ENCODE results near the gene SLC2A10.
A peak's percentile ranks its signal among the peaks of the same experiment; 100 is the strongest.

Gene SLC2A10

DNA sequence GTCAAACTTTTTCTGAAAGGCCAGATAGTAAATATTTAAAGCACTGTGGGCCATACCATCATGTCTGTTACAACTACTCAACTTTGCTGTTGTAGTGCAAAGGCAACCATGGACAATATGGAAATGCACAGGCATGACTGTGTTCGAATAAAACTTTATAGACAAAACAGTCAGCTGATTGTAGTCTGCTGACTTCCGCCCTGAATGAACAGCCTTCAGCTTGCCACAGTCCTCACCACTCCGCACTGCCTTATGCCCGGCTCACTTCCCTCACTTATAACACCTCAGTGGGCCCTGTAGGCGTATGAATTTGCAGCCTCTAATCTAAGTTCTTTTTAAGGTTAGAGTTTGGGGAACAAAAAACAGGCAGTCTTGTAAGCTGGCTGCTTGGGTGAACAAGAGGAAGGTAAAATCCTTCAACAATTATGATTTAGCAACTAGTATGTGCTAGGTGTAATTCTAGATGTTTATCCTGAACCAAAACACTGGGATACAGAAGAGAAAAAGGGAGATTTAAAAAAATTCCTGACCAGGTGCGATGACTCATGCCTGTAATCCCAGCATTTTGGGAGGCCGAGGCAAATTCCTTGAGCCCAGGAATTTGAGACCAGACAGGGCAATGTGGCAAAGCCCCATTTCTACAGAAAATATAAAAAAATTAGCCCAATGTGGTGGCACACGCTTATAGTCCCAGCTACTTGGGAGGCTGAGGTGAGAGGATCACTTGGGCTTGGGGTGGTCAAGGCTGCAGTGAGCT lies 6.8 kb upstream of the SLC2A10 start:
- Histone ChIP-seq H3K9me3 (ENCODE audit: control insufficient read depth in 1 of 2, low read length in 2 of 2) (no peaks in the 10 kb centered on the region), H3K36me3 (ENCODE audit: control insufficient read depth in 1 of 2, insufficient read depth in 2 of 2, low read length in 2 of 2) (no peaks in the 10 kb centered on the region), H3K27me3 (ENCODE audit: control insufficient read depth in 1 of 2, insufficient read depth in 2 of 2, low read length in 2 of 2) (no peaks in the 10 kb centered on the region), H3K4me1 (ENCODE audit: control insufficient read depth in 1 of 2, insufficient read depth in 2 of 2, low read length in 2 of 2) (no peaks in the 10 kb centered on the region), H3K4me3 (ENCODE audit: low read depth in 1 of 2, low read length in 2 of 2) (no peak overlapping the region), H3K9ac (ENCODE audit: low read depth in 1 of 2, low read length in 2 of 2) (no peak overlapping the region), H3K27ac (ENCODE audit: low read depth, low read length) (no peak overlapping the region)

DNA sequence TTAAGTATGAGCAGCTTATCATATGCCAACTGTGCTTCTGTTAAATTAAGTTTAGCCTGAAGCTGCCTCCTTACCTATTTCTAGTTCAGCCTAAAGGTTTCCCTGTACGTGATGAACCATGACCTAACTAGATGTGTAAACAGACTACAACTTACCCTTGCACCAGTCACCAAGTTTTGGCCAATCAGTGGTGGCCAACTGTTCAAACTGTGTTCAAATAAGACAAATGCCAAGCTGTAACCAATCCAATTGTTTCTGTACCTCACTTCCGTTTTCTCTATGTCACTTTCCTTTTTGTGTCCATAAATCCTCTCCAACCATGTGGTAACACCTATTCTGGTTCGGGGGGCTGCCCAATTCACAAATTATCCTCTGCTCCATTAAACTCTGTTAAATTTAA lies 6.0 kb upstream of the SLC2A10 start:
- Histone ChIP-seq H3K4me3 (ENCODE audit: low read depth in 1 of 2, low read length in 2 of 2) (no peak overlapping the region), H3K36me3 (ENCODE audit: control insufficient read depth in 1 of 2, insufficient read depth in 2 of 2, low read length in 2 of 2) (no peaks in the 10 kb centered on the region), H3K9me3 (ENCODE audit: control insufficient read depth in 1 of 2, low read length in 2 of 2) (no peaks in the 10 kb centered on the region), H3K27ac (ENCODE audit: low read depth, low read length) (no peak overlapping the region), H3K27me3 (ENCODE audit: control insufficient read depth in 1 of 2, insufficient read depth in 2 of 2, low read length in 2 of 2) (peaks cover 0 to 6% of the 10 kb centered on the region in 2 donors), H3K9ac (ENCODE audit: low read depth in 1 of 2, low read length in 2 of 2) (no peak overlapping the region), H3K4me1 (ENCODE audit: control insufficient read depth in 1 of 2, insufficient read depth in 2 of 2, low read length in 2 of 2) (no peaks in the 10 kb centered on the region)

DNA sequence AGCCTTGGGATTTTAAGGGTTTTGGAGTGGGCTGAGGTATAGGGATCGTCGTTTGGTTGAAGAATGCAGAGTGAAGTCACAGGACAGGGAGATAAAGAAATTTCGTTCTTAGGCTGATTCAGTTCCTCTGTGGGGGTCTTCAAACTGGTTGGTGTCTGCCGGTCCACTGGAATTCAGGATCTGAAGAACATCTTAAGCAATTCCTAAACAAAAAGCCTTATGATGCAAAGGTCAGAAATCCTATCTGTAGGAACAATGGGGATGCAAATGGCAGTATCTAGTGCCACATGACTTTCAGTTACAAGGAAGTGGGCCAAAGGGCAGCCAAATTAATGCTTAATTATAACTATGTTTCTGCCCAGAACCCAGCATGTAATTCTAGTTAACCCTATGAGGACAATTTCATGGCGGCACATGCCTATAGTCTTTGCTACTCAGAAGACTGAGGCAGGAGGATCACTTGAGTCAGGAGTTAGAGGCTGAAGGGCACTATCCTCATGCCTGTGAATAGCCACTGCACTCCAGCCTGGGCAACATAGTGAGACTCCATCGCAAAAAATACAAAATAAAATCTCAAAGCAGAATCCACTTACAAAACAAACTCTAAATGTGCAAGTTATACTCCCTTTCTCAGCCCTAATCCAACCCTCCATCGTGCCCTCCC lies 4.6 kb upstream of the SLC2A10 start:
- H3K4me1 ChIP-seq (ENCODE audit: control insufficient read depth in 1 of 2, insufficient read depth in 2 of 2, low read length in 2 of 2), result peaks cover under 1 to 4% of the 10 kb centered on the region in 2 donors
- no peak overlapping the region for H3K27ac ChIP-seq (ENCODE audit: low read depth, low read length)
- no peak overlapping the region for H3K4me3 ChIP-seq (ENCODE audit: low read depth in 1 of 2, low read length in 2 of 2)
- H3K36me3 ChIP-seq (ENCODE audit: control insufficient read depth in 1 of 2, insufficient read depth in 2 of 2, low read length in 2 of 2), result no peaks in the 10 kb centered on the region
- H3K9ac ChIP-seq (ENCODE audit: low read depth in 1 of 2, low read length in 2 of 2), result no peak overlapping the region
- H3K9me3 ChIP-seq (ENCODE audit: control insufficient read depth in 1 of 2, low read length in 2 of 2), result no peaks in the 10 kb centered on the region
- H3K27me3 ChIP-seq (ENCODE audit: control insufficient read depth in 1 of 2, insufficient read depth in 2 of 2, low read length in 2 of 2), result peaks cover 0 to 8% of the 10 kb centered on the region in 2 donors

DNA sequence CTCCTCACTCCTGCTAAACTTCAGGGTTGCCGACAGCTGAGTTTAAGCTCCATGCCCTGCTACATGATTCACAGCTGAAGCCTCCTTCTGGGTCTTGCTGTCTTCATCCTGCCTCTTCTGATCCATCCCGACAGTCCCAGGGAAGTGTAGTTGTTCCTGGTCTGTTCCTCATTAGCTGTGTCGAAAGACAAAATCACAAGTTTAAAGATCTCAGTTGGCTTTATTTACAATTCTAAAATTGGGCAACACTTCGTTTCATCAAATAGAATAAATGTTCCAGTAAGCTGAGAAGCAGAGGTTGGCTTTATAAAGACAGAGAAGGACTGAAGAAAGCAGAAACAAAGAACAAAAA lies 4.1 kb upstream of the SLC2A10 start:
- peaks cover 6% of the 10 kb centered on the region in 2 donors for H3K4me1 ChIP-seq (ENCODE audit: control insufficient read depth in 1 of 2, insufficient read depth in 2 of 2, low read length in 2 of 2)
- no peak overlapping the region for H3K27ac ChIP-seq (ENCODE audit: low read depth, low read length)
- no peak overlapping the region for H3K4me3 ChIP-seq (ENCODE audit: low read depth in 1 of 2, low read length in 2 of 2)
- H3K9ac ChIP-seq (ENCODE audit: low read depth in 1 of 2, low read length in 2 of 2), result no peak overlapping the region
- no peaks in the 10 kb centered on the region for H3K36me3 ChIP-seq (ENCODE audit: control insufficient read depth in 1 of 2, insufficient read depth in 2 of 2, low read length in 2 of 2)
- no peaks in the 10 kb centered on the region for H3K9me3 ChIP-seq (ENCODE audit: control insufficient read depth in 1 of 2, low read length in 2 of 2)
- peaks cover 4 to 13% of the 10 kb centered on the region in 2 donors for H3K27me3 ChIP-seq (ENCODE audit: control insufficient read depth in 1 of 2, insufficient read depth in 2 of 2, low read length in 2 of 2)

DNA sequence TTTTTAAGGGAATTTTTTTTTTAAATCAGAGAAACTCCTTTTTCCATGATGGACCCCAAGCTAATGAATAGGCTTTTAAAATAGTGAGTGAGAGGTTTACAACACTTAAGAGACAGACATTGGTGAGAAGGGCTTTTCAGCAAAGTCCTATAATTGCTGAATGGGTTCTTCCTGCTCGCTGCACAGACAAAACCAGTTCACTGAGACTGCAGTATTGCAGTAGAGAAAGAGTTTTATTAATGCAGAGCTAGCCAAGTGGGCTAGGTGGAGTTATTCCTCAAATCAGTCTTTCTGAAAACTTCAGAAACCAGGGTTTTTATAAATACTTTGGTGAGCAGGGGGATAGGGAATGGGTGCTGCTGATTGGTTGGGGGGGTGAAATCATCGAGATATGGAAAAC lies 3.2 kb upstream of the SLC2A10 start:
- peaks cover 9 to 10% of the 10 kb centered on the region in 2 donors for H3K4me1 ChIP-seq (ENCODE audit: control insufficient read depth in 1 of 2, insufficient read depth in 2 of 2, low read length in 2 of 2)
- H3K9me3 ChIP-seq (ENCODE audit: control insufficient read depth in 1 of 2, low read length in 2 of 2), result no peaks in the 10 kb centered on the region
- H3K36me3 ChIP-seq (ENCODE audit: control insufficient read depth in 1 of 2, insufficient read depth in 2 of 2, low read length in 2 of 2), result no peaks in the 10 kb centered on the region
- H3K4me3 ChIP-seq (ENCODE audit: low read depth in 1 of 2, low read length in 2 of 2), result no peak overlapping the region
- H3K27ac ChIP-seq (ENCODE audit: low read depth, low read length), result no peak overlapping the region
- H3K27me3 ChIP-seq (ENCODE audit: control insufficient read depth in 1 of 2, insufficient read depth in 2 of 2, low read length in 2 of 2), result peaks cover 6 to 16% of the 10 kb centered on the region in 2 donors
- H3K9ac ChIP-seq (ENCODE audit: low read depth in 1 of 2, low read length in 2 of 2), result no peak overlapping the region

DNA sequence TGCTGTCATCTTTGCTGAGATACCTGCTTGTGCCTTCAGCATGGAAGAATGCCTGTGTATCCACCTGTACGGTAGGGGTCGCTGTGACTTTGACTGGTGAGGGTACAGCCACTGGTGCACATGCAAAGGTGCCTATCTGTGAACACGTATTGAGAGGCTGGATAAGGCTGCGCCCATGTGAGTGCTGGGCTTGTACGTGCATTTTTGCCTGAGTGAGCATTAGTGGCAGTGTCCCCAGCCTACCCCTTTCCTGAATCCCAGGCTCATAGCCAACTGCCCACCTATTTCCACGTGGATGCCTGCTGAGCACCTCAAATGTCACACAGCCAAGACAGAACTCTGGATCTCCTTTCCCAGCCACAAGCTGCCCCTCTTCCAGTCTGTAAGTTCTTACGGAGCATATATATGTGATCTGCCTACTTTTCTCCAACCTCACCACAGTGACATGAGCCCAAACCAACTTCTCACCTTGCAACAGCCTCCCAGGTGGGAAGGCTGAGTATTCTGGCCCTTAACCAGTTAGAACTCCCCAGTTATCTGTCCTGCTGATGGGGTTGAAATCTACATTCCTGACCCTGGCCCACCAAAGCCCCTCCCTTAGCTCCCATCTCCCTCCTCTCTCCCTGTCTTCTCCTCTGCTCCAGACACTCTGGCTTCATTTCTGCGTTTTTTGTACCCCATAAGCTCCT lies 1.1 kb upstream of the SLC2A10 start:
- no peak overlapping the region for H3K27ac ChIP-seq (ENCODE audit: low read depth, low read length)
- no peak overlapping the region for H3K4me3 ChIP-seq (ENCODE audit: low read depth in 1 of 2, low read length in 2 of 2)
- no peak overlapping the region for H3K9ac ChIP-seq (ENCODE audit: low read depth in 1 of 2, low read length in 2 of 2)

DNA sequence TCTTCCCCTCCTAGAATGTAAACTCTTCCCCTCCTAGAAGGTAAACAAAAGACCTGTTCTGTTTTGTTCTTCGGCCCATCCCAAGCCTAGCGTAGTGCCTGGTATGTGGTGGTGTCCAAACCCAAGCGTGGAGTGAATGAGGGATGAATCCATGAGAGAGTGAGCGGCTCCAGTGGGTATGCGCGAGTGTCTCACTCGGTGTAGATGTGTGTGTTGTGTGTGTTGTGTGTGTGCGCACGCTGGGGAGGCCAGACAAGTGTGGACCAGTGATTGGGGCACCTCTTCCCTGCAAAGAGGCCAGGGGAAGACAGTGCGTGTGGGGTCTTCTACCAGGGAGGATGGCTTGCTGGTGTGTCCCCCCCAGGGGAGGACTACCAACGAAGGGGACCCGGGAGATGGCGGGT lies 392 bp upstream of the SLC2A10 start:
- Histone ChIP-seq H3K9ac (ENCODE audit: low read depth in 1 of 2, low read length in 2 of 2) (peak overlapping the region in 1 of 2 donors; percentile 42), H3K4me3 (ENCODE audit: low read depth in 1 of 2, low read length in 2 of 2) (peak overlapping the region; percentile 32 to 57), H3K4me1 (ENCODE audit: control insufficient read depth in 1 of 2, insufficient read depth in 2 of 2, low read length in 2 of 2) (peaks cover 9 to 10% of the 10 kb centered on the region in 2 donors), H3K27me3 (ENCODE audit: control insufficient read depth in 1 of 2, insufficient read depth in 2 of 2, low read length in 2 of 2) (peaks cover 6 to 16% of the 10 kb centered on the region in 2 donors), H3K36me3 (ENCODE audit: control insufficient read depth in 1 of 2, insufficient read depth in 2 of 2, low read length in 2 of 2) (no peaks in the 10 kb centered on the region), H3K9me3 (ENCODE audit: control insufficient read depth in 1 of 2, low read length in 2 of 2) (no peaks in the 10 kb centered on the region), H3K27ac (ENCODE audit: low read depth, low read length) (peak overlapping the region; percentile 32)

More for the DNA sequence above, 1.1 kb upstream of the SLC2A10 start:
- peaks cover 6 to 16% of the 10 kb centered on the region in 2 donors for H3K27me3 ChIP-seq (ENCODE audit: control insufficient read depth in 1 of 2, insufficient read depth in 2 of 2, low read length in 2 of 2)
- peaks cover 9 to 10% of the 10 kb centered on the region in 2 donors for H3K4me1 ChIP-seq (ENCODE audit: control insufficient read depth in 1 of 2, insufficient read depth in 2 of 2, low read length in 2 of 2)
- no peaks in the 10 kb centered on the region for H3K9me3 ChIP-seq (ENCODE audit: control insufficient read depth in 1 of 2, low read length in 2 of 2)
- no peaks in the 10 kb centered on the region for H3K36me3 ChIP-seq (ENCODE audit: control insufficient read depth in 1 of 2, insufficient read depth in 2 of 2, low read length in 2 of 2)

DNA sequence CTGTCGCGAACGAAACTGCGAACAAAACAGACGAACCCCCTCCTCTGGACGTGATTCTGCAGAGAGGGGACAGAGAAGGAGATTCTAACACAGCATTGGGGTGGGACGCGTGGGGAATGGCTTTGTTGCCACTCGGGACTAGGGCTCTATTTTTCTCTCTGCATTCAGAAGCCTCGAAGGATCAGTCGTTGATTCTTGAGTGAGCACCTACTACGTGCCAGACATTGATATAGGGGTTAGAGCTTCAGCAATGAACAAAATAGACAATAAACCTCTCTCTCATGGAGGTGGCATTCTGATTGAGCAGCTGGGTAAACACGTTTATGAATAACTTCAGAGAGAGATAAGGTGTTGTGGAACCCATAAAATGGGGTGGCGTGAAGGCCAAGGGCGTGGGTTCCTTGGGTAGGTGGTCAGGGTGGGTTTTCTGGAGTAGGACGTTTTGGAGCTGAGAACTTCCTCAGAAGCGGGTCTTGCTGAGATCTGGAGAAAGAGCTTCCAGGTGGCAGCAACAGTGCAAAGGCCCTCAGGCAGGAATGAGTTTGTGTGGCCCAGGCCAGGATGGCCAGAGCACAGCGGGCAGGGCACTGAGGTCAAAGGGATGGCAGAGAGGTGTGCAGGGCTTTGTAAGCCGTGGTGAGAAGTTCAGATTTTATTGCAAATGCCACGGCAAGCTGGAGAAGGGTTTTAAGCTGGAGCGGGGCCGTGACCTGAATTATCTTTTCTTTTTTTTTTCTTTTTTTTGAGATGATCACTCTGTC lies 884 bp downstream of the SLC2A10 start:
- Histone ChIP-seq H3K9ac (ENCODE audit: low read depth in 1 of 2, low read length in 2 of 2) (peak overlapping the region; percentile 42 to 54), H3K4me1 (ENCODE audit: control insufficient read depth in 1 of 2, insufficient read depth in 2 of 2, low read length in 2 of 2) (peaks cover 9 to 10% of the 10 kb centered on the region in 2 donors), H3K9me3 (ENCODE audit: control insufficient read depth in 1 of 2, low read length in 2 of 2) (no peaks in the 10 kb centered on the region), H3K36me3 (ENCODE audit: control insufficient read depth in 1 of 2, insufficient read depth in 2 of 2, low read length in 2 of 2) (no peaks in the 10 kb centered on the region), H3K27ac (ENCODE audit: low read depth, low read length) (peak overlapping the region; percentile 32), H3K27me3 (ENCODE audit: control insufficient read depth in 1 of 2, insufficient read depth in 2 of 2, low read length in 2 of 2) (peaks cover 6 to 16% of the 10 kb centered on the region in 2 donors), H3K4me3 (ENCODE audit: low read depth in 1 of 2, low read length in 2 of 2) (peak overlapping the region; percentile 57 to 71)

DNA sequence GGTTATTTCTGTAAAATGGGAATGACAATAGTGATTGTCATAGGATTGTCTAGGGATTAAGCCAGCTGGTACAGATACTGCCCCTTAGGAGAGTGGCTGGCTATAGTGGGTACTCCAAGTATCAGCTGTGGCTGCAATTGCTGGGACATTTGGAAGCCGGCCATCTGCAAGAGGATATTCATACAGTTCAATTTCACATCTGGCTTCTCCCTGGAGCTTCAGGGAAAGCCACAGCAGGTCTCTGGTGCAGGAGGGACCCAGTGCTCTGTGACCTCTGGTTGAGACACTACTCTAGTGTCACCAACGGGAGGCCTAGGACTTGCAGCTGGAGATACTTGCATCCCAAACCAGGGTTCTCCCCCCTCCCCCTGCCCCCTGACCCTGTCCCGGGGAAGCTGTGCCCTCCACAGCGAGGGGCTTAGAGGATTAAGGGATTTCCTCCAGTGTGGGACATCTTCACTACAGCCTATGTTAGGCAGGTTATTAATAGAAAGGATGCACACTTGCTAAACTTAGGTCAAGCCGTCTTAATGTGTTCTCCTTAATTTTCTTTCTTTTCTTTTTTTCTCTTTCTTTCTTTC lies 2.7 kb downstream of the SLC2A10 start:
- Histone ChIP-seq H3K27me3 (ENCODE audit: control insufficient read depth in 1 of 2, insufficient read depth in 2 of 2, low read length in 2 of 2) (peaks cover 6 to 16% of the 10 kb centered on the region in 2 donors), H3K4me3 (ENCODE audit: low read depth in 1 of 2, low read length in 2 of 2) (no peak overlapping the region), H3K9ac (ENCODE audit: low read depth in 1 of 2, low read length in 2 of 2) (no peak overlapping the region), H3K27ac (ENCODE audit: low read depth, low read length) (no peak overlapping the region), H3K36me3 (ENCODE audit: control insufficient read depth in 1 of 2, insufficient read depth in 2 of 2, low read length in 2 of 2) (no peaks in the 10 kb centered on the region), H3K9me3 (ENCODE audit: control insufficient read depth in 1 of 2, low read length in 2 of 2) (no peaks in the 10 kb centered on the region), H3K4me1 (ENCODE audit: control insufficient read depth in 1 of 2, insufficient read depth in 2 of 2, low read length in 2 of 2) (peaks cover 9 to 10% of the 10 kb centered on the region in 2 donors)

Measured in duodenal mucosa (tissue), 2 donors.